NCI-H82 treated with DMSO at 0.1 percent for 48 hours (cell line): ENCODE data around the gene INPP4B.
"Not testable (repeated sequence)": the region's sequence is repeated elsewhere in the genome, so short reads cannot be mapped to it uniquely, and the experiment has no call there.

Experiments used
- DNase-seq: peaks from one replicate; lab custom pipeline; 2025; ENCODE audit not compliant: unreplicated experiment; lab: John Stamatoyannopoulos, UW

INPP4B gene

DNA sequence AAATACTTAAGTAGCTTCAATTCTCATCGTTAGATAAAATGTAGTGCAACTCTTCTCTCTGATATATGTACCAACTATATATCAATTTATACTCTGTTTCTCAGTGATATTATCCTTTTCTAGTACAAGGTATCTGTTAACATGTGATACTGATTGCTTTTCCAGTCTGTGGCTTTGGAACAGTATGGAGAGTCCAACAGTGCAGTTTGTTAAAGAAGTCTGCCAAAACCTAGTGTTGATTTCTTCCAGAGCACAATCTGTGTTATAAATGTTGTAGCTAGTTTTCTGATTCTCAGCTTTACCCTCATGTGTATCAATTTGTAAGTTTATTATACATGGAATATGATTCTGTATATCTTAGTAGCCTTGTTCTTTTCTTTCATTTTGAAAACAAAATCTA, 744.7 kb downstream of the INPP4B start:
- no peak for DNase-seq

- DNase-seq = no peak
These were observed 745.2 kb downstream of the INPP4B start for GRCh38 chr4:142100941-142101340.

DNA sequence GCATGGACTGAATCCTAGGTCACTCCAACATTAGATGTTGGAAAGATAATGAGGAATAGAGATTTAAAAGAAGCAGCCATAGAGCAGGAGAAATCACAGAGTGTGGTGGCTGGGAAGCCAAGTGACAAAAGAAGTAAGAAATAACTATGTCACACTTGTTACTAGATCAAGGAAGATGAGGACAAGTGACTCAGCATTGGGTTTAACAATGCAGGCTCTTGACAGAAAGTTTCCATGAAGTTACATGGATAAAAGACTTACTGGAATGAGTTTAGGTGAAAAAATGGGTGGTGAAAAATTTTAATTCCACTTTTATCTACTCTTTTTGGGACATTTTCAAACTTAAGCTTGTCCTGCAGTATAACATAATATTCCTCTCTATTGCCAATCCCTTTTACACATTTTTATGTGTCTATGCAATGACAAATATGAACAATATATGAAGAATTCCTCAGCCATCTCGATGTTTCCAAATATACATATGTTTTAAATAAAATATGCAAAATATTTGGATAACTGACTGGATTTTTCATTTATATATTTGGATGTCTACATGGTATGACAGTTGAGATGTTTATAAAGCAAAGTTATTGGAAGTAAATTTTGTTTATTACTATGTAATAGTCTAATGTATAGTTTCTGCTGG, 747.1 kb downstream of the INPP4B start:
- no peak for DNase-seq

DNA sequence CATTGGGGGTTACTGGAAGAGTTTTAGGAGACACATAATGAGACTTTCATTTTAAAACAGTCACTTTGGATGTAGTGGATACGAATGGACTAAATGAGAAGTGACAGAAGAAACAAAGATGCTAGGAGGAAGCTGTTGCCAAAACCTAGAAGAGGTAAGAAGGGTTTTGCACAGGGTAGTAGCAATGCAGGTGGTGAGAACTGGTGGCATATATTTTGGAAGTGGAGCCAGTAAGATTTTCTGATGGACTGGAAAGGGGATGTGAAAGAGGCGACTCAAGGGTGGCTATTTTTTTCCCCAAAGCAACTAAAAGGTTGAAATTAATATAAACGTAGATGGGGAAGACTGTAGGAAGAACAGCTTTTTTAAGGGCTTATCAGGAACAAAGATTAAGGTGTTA, 747.7 kb downstream of the INPP4B start:
- no peak for DNase-seq

DNA sequence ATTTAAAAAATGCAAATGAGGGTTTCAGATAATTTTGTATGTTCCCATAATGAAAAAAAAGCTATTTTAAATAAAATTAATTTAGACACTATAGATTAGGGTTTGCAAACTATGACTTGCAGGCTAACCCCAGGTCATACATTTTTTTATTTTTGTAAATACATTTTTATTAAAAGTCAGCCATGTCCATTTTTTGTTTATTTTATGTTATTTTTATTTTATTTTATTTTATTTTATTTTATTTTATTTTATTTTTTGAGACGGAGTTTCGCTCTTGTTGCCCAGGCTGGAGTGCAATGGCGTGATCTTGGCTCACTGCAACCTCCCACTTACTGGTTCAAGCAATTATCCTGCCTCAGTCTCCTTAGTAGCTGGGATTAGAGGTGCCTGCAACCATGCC, 749.1 kb downstream of the INPP4B start:
- DNase-seq = no peak

- no peak for DNase-seq
These were observed 750.1 kb downstream of the INPP4B start for GRCh38 chr4:142095886-142096605.

DNA sequence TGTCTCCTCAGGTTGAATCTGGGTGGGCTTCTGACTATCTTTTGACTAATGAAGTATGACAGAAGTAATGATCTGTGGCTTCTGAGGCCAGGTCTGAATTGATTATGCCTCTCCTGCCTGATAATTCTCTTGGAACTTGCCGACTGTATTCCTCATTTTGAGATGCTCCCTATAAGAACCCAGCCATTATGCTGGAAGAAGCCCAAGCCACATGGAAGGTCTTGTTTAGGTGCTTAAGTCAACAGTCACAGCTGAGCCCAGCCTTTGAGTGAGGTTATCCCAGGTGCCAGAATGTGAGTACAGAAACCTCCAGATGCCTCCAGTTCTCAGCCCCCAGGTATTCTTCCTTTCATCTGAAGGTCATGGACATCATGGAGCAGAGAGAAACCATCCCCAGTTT, 753.2 kb downstream of the INPP4B start:
- DNase-seq = no peak

- DNase-seq = no peak
These were observed 754.4 kb downstream of the INPP4B start for GRCh38 chr4:142091691-142092182.

DNA sequence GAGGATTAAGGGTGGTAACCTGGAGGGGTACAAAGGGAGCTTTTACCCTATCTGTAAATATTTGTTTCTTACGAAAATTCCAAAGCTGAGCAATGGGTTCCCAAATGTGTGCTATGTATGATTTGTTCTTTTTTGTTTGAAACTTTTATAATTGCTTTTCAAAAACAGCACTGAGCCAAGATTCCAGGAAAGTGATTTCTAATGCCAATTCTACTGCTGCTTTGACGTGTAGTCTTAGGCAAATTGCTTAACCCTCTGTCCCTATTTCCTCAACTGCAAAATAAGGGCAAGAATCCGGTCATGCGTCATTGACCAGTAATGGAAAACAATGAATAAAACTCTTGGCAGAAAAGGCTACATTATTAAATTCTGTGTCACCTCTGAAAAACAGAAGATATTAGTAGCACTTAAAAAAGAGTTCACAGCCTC, 755.0 kb downstream of the INPP4B start:
- DNase-seq = no peak

DNA sequence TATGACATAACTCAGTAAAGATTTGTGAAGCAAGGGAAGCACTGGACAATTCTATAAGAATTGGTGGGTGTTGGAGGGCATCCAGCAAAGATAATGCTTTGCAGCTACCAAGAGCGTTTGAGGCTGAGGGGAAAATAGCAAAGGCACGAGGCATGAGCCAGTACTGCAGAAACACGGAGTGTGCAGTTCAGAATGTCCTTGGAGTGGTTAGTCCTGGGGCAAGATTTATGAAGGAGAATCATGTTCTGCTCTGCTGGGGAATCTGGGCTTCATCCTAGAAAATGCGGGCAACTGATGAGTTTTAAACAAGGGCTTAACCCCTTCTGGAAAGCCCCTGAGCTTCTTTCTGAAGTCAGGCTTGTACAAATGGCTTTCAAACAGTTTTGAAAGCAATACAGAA, 757.2 kb downstream of the INPP4B start:
- DNase-seq = no peak

DNA sequence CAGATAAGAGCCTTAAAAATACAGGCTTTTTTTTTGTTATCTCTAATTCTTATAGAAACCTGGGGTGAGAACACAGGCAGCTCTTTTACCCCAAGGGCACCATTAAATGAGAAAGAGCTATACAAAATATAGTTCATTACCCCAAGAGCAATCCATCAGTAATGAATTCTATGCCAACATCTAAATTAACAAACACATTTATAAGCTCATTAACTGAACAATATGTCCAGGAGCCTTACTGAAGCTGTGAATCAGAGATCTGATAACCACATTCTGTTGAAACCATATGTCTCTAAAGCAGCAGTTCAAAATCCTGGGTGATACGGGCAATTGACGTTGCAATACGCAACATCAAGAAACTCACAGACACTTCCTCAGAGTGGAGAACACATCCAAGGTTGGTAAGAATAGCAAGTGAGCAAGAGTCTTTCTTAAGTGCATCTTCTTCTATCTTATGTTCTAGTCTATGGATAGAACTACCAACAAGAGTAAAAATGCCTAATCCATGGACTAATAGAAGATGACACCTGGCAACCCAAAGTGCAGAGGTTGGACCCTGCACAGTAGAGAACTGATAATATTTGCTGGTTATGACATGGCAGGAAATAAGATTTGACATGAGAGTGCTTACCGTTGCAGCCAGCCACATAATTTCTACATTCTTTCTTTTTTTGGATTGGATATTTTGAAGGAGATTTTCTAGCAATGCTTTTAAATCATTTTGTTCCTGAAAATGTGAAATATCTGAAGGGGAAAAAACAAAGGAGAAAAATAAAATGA, 760.4 kb downstream of the INPP4B start:
- no peak for DNase-seq

GRCh38 chr4:142083264-142083663, 762.8 kb downstream of the INPP4B start:
- no peak for DNase-seq

DNA sequence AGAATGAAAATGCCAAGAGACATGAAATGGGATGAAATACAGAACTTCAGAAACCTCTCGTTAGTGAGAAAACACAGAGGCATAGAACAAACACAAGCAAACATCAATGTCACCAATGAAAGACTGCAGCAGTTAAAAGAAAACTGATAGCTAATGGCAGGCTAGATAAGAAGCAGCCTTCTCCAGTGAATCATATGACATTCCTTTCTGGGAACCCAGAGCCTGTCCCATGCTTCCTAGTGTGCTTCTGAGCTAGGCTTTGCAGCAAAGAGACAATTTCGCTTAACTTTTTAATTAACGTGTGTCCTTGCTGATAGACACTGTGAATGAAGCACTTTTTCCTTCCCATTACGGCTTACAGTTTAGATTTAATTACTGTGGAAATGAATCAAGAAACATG, 765.1 kb downstream of the INPP4B start:
- DNase-seq = no peak

- no peak for DNase-seq
These were observed 766.1 kb downstream of the INPP4B start for GRCh38 chr4:142079959-142080358.

GRCh38 chr4:142077048-142077447, 769.1 kb downstream of the INPP4B start:
- no peak for DNase-seq

DNA sequence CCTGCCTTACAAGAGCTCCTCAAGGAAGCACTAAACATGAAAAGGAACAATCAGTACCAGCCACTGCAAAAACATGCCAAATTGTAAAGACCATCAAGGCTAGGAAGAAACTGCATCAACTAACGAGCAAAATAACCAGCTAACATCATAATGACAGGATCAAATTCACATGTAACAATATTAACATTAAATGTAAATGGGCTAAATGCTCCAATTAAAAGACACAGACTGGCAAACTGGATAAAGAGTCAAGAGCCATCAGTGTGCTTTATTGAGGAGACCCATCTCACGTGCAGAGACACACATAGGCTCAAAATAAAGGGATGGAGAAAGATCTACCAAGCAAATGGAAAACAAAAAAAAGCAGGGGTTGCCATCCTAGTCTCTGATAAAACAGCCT, 777.8 kb downstream of the INPP4B start:
- not testable (repeated sequence) for DNase-seq

DNA sequence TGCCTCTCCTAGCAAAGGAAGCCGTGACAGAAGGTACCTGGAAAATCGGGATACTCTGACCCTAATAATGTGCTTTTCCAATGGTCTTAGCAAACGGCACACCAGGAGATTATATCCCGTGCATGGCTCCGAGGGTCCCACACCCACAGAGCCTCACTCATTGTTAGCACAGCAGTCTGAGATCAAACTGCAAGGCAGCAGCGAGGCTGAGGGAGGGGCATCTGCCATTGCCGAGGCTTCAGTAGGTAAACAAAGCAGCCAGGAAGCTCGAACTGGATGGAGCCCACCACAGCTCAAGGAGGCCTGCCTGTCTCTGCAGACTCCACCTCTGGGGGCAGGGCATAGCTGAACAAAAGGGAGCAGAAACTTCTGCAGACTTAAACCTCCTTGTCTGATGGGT, 779.5 kb downstream of the INPP4B start:
- DNase-seq = not testable (repeated sequence)

- DNase-seq = no peak
These were observed 780.9 kb downstream of the INPP4B start for GRCh38 chr4:142065086-142065647.

GRCh38 chr4:142064181-142064580, 781.9 kb downstream of the INPP4B start:
- DNase-seq = no peak

GRCh38 chr4:142045996-142046395, 800.1 kb downstream of the INPP4B start:
- DNase-seq = no peak

DNA sequence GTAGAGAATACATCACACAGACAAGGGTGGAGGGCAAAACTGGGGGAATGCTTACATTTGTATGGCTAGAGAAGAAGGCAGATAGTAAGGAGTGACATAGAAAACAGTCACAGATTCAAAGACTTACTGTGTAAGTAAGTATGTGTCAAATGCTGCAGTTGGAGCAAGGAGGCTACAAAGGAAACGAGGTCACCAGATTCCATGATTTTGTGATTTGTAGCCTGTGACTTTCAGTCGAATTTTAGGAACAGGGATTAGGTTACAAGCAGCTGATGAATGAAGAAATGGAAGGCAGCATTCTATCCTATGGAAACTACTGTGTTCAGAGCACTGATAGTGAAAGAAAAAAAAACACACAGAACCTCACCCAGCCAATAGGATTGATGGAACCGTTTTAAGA, 801.8 kb downstream of the INPP4B start:
- DNase-seq = no peak

GRCh38 chr4:142043509-142043908, 802.6 kb downstream of the INPP4B start:
- no peak for DNase-seq
